ENCODE results near the gene PBXIP1. TPM values are rescaled to one million over a fixed set of nuclear protein-coding genes. Genes with fewer than 3 reads are reported as not detected.

PBXIP1 gene
- total and polyA plus RNA-seq, 7 experiments from 2014 or later: 107 to 390 (median 355) TPM

- Histone ChIP-seq H3K4me3 (ENCODE audit: low read length) (peak overlapping the region; percentile 92), H3K9me3 (ENCODE audit: control insufficient read depth in 2 of 3, low read length in 3 of 3) (no peaks in the 10 kb centered on the region), H3K27ac (ENCODE audit: low read depth, low read length) (peak overlapping the region; percentile 96), H3K36me3 (ENCODE audit: control insufficient read depth in 2 of 3, insufficient read depth in 3 of 3, low read length in 3 of 3) (peaks cover 8 to 37% (median 9%) of the 10 kb centered on the region in 3 experiments), H3K4me1 (ENCODE audit: control insufficient read depth in 2 of 2, insufficient read depth in 2 of 2, low read length in 2 of 2) (peaks cover 55 to 56% of the 10 kb centered on the region in 2 donors), H3K27me3 (ENCODE audit: control insufficient read depth in 2 of 2, insufficient read depth in 2 of 2, low read length in 2 of 2) (no peaks in the 10 kb centered on the region)
- ChIA-PET POLR2A (interaction anchor here (0.5 to 13.7 kb wide), 17 partner anchors 10 to 251 kb away, joined by 3 to 160 read pairs (median 5); partner anchors contain the start of genes CKS1B, FLAD1, KRTCAP2 and PMVK), CTCF (interaction anchor here (0.5 to 9.3 kb wide), 11 partner anchors 18 to 398 kb away, joined by 3 to 101 read pairs (median 6); partner anchors contain the start of genes EFNA4, KRTCAP2 and PMVK)
- peaks cover 56 to 80% (median 74%) of the 10 kb centered on the region in 7 donors for H3K4me1 Mint-ChIP-seq
- peak overlapping the region; percentile 97 to 100 (median 99) for H3K27ac Mint-ChIP-seq
- peaks cover 0 to 4% (median 0%) of the 10 kb centered on the region in 11 donors for H3K9me3 Mint-ChIP-seq
- no peaks in the 10 kb centered on the region for H3K27me3 Mint-ChIP-seq
- peak overlapping the region; percentile 92 to 99 (median 98) for H3K4me3 Mint-ChIP-seq
- DNase-seq (no peak), ATAC-seq (no peak)
- H3K36me3 Mint-ChIP-seq: peaks cover 4 to 27% (median 6%) of the 10 kb centered on the region in 5 donors
- intact Hi-C loops (cut with micrococcal nuclease): loop anchor here in 1 of 2 donors (2.0 to 10.0 kb wide), 3 partner anchors 396 to 990 kb away; partner anchors contain the start of genes CREB3L4, IL6R, SLC39A1 and UBE2Q1
These were observed 1.4 kb downstream of the PBXIP1 start for GRCh38 chr1:154954541-154954940.

GRCh38 chr1:154953611-154954038 is 2.3 kb downstream of the PBXIP1 start:
- CTCF ChIA-PET: interaction anchor here (1.4 to 9.3 kb wide), 2 partner anchors 23 to 63 kb away, joined by 4 to 101 read pairs; no protein-coding TSS in a partner anchor
- Histone ChIP-seq H3K9me3 (ENCODE audit: control insufficient read depth in 2 of 3, low read length in 3 of 3) (no peaks in the 10 kb centered on the region), H3K4me3 (ENCODE audit: low read length) (peak overlapping the region; percentile 92), H3K4me1 (ENCODE audit: control insufficient read depth in 2 of 2, insufficient read depth in 2 of 2, low read length in 2 of 2) (peaks cover 55% of the 10 kb centered on the region in 2 donors), H3K27ac (ENCODE audit: low read depth, low read length) (peak overlapping the region; percentile 96), H3K27me3 (ENCODE audit: control insufficient read depth in 2 of 2, insufficient read depth in 2 of 2, low read length in 2 of 2) (no peaks in the 10 kb centered on the region), H3K36me3 (ENCODE audit: control insufficient read depth in 2 of 3, insufficient read depth in 3 of 3, low read length in 3 of 3) (peaks cover 9 to 31% (median 10%) of the 10 kb centered on the region in 3 experiments)
- ATAC-seq: no peak
- POLR2A ChIA-PET: interaction anchor here (0.7 to 13.7 kb wide), 4 partner anchors 17 to 61 kb away, joined by 3 to 160 read pairs (median 114); partner anchors contain the start of genes CKS1B, PMVK and SHC1
- Mint-ChIP-seq H3K36me3 (peaks cover 4 to 31% (median 8%) of the 10 kb centered on the region in 5 donors), H3K27me3 (no peaks in the 10 kb centered on the region), H3K27ac (peak overlapping the region; percentile 97 to 100 (median 99)), H3K9me3 (peaks cover 0 to 4% (median 0%) of the 10 kb centered on the region in 11 donors), H3K4me1 (peaks cover 58 to 84% (median 76%) of the 10 kb centered on the region in 7 donors), H3K4me3 (peak overlapping the region; percentile 92 to 99 (median 98))
- DNase-seq: no peak
- intact Hi-C loops (cut with micrococcal nuclease): loop anchor here in 1 of 2 donors (2.0 to 10.0 kb wide), 3 partner anchors 395 to 989 kb away; partner anchors contain the start of genes CREB3L4, IL6R, SLC39A1 and UBE2Q1

- intact Hi-C loops (cut with micrococcal nuclease): loop anchor here in 1 of 2 donors (10.0 kb wide), 2 partner anchors 548 to 988 kb away; partner anchors contain the start of genes CREB3L4, IL6R and SLC39A1
- H3K36me3 Mint-ChIP-seq: peaks cover 4 to 33% (median 13%) of the 10 kb centered on the region in 5 donors
- H3K4me3 ChIP-seq (ENCODE audit: low read length): peak overlapping the region; percentile 92
These were observed 3.2 kb downstream of the PBXIP1 start for GRCh38 chr1:154952664-154953063.

GRCh38 chr1:154951901-154952657 is 3.8 kb downstream of the PBXIP1 start:
- Mint-ChIP-seq H3K27me3 (no peaks in the 10 kb centered on the region), H3K36me3 (peaks cover 4 to 34% (median 15%) of the 10 kb centered on the region in 5 donors), H3K4me1 (peaks cover 60 to 76% (median 70%) of the 10 kb centered on the region in 7 donors), H3K27ac (peak overlapping the region; percentile 97 to 100 (median 99)), H3K9me3 (peaks cover 0 to 4% (median 0%) of the 10 kb centered on the region in 11 donors), H3K4me3 (peak overlapping the region; percentile 92 to 99 (median 98))
- intact Hi-C loops (cut with micrococcal nuclease): loop anchor here in 1 of 2 donors (10.0 kb wide), 2 partner anchors 547 to 987 kb away; partner anchors contain the start of genes CREB3L4, IL6R and SLC39A1
- POLR2A ChIA-PET: interaction anchor here (0.6 to 8.7 kb wide), 7 partner anchors 9 to 92 kb away, joined by 3 to 136 read pairs (median 8); partner anchors contain the start of genes CKS1B, FLAD1, PMVK and PYGO2
- Histone ChIP-seq H3K36me3 (ENCODE audit: control insufficient read depth in 2 of 3, insufficient read depth in 3 of 3, low read length in 3 of 3) (peaks cover 20 to 37% (median 24%) of the 10 kb centered on the region in 3 experiments), H3K9me3 (ENCODE audit: control insufficient read depth in 2 of 3, low read length in 3 of 3) (no peaks in the 10 kb centered on the region), H3K27me3 (ENCODE audit: control insufficient read depth in 2 of 2, insufficient read depth in 2 of 2, low read length in 2 of 2) (no peaks in the 10 kb centered on the region), H3K4me3 (ENCODE audit: low read length) (peak overlapping the region; percentile 92), H3K27ac (ENCODE audit: low read depth, low read length) (peak overlapping the region; percentile 96), H3K4me1 (ENCODE audit: control insufficient read depth in 2 of 2, insufficient read depth in 2 of 2, low read length in 2 of 2) (peaks cover 55 to 60% of the 10 kb centered on the region in 2 donors)
- ATAC-seq (peak; percentile 40), DNase-seq (peak in 7 of 9 donors; percentile 63 to 78 (median 72))
- CTCF ChIA-PET: interaction anchor here (0.6 to 9.3 kb wide), 7 partner anchors 10 to 282 kb away, joined by 3 to 101 read pairs (median 5); partner anchors contain the start of genes PMVK and PYGO2

More at GRCh38 chr1:154952664-154953063, 3.2 kb downstream of the PBXIP1 start:
- no peaks in the 10 kb centered on the region for H3K27me3 Mint-ChIP-seq
- Histone ChIP-seq H3K36me3 (ENCODE audit: control insufficient read depth in 2 of 3, insufficient read depth in 3 of 3, low read length in 3 of 3) (peaks cover 15 to 31% (median 19%) of the 10 kb centered on the region in 3 experiments), H3K9me3 (ENCODE audit: control insufficient read depth in 2 of 3, low read length in 3 of 3) (no peaks in the 10 kb centered on the region), H3K27me3 (ENCODE audit: control insufficient read depth in 2 of 2, insufficient read depth in 2 of 2, low read length in 2 of 2) (no peaks in the 10 kb centered on the region), H3K4me1 (ENCODE audit: control insufficient read depth in 2 of 2, insufficient read depth in 2 of 2, low read length in 2 of 2) (peaks cover 55 to 60% of the 10 kb centered on the region in 2 donors), H3K27ac (ENCODE audit: low read depth, low read length) (peak overlapping the region; percentile 96)
- peaks cover 0 to 4% (median 0%) of the 10 kb centered on the region in 11 donors for H3K9me3 Mint-ChIP-seq
- peaks cover 61 to 81% (median 74%) of the 10 kb centered on the region in 7 donors for H3K4me1 Mint-ChIP-seq
- POLR2A ChIA-PET: interaction anchor here (0.6 to 8.7 kb wide), 8 partner anchors 8 to 113 kb away, joined by 3 to 136 read pairs (median 8); partner anchors contain the start of genes CKS1B, FLAD1, PMVK and PYGO2
- CTCF ChIA-PET: interaction anchor here (0.6 to 9.3 kb wide), 6 partner anchors 9 to 283 kb away, joined by 3 to 101 read pairs (median 6); partner anchors contain the start of gene PYGO2
- peak overlapping the region; percentile 97 to 100 (median 99) for H3K27ac Mint-ChIP-seq
- no peak for DNase-seq
- H3K4me3 Mint-ChIP-seq: peak overlapping the region; percentile 92 to 99 (median 98)
- ATAC-seq: no peak

GRCh38 chr1:154948079-154948478 is 7.8 kb downstream of the PBXIP1 start:
- peaks cover 0 to 3% (median 0%) of the 10 kb centered on the region in 11 donors for H3K9me3 Mint-ChIP-seq
- H3K4me3 ChIP-seq (ENCODE audit: low read length): no peak overlapping the region
- no peak overlapping the region for H3K4me3 Mint-ChIP-seq
- DNase-seq (no peak), ATAC-seq (no peak)
- H3K36me3 Mint-ChIP-seq: peaks cover 4 to 28% (median 15%) of the 10 kb centered on the region in 5 donors
- H3K27me3 Mint-ChIP-seq: no peaks in the 10 kb centered on the region
- H3K27me3 ChIP-seq (ENCODE audit: control insufficient read depth in 2 of 2, insufficient read depth in 2 of 2, low read length in 2 of 2): no peaks in the 10 kb centered on the region
- no peaks in the 10 kb centered on the region for H3K9me3 ChIP-seq (ENCODE audit: control insufficient read depth in 2 of 3, low read length in 3 of 3)
- peaks cover 42 to 53% (median 48%) of the 10 kb centered on the region in 7 donors for H3K4me1 Mint-ChIP-seq
- ChIA-PET CTCF (interaction anchor here (0.6 to 9.3 kb wide), 3 partner anchors 12 to 94 kb away, joined by 5 to 101 read pairs (median 6); no protein-coding TSS in a partner anchor), POLR2A (interaction anchor here (1.2 to 2.5 kb wide), 4 partner anchors 8 to 52 kb away, joined by 3 to 7 read pairs (median 3); partner anchors contain the start of genes PBXIP1 and PMVK)
- intact Hi-C loops (cut with micrococcal nuclease): no loop called here
- H3K4me1 ChIP-seq (ENCODE audit: control insufficient read depth in 2 of 2, insufficient read depth in 2 of 2, low read length in 2 of 2): peaks cover 40 to 41% of the 10 kb centered on the region in 2 donors
- H3K27ac ChIP-seq (ENCODE audit: low read depth, low read length): peak overlapping the region; percentile 46
- peak overlapping the region in 2 of 9 donors; percentile 28 to 75 for H3K27ac Mint-ChIP-seq
- peaks cover 20 to 66% (median 27%) of the 10 kb centered on the region in 3 experiments for H3K36me3 ChIP-seq (ENCODE audit: control insufficient read depth in 2 of 3, insufficient read depth in 3 of 3, low read length in 3 of 3)
